NCI-H2029 treated with DMSO at 0.1 percent for 48 hours (cell line): ENCODE measurements around the gene B9D2.

ENCODE experiments used
- DNase-seq: peaks from one replicate; lab custom pipeline; 2025; lab: John Stamatoyannopoulos, UW

The B9D2 gene

DNA sequence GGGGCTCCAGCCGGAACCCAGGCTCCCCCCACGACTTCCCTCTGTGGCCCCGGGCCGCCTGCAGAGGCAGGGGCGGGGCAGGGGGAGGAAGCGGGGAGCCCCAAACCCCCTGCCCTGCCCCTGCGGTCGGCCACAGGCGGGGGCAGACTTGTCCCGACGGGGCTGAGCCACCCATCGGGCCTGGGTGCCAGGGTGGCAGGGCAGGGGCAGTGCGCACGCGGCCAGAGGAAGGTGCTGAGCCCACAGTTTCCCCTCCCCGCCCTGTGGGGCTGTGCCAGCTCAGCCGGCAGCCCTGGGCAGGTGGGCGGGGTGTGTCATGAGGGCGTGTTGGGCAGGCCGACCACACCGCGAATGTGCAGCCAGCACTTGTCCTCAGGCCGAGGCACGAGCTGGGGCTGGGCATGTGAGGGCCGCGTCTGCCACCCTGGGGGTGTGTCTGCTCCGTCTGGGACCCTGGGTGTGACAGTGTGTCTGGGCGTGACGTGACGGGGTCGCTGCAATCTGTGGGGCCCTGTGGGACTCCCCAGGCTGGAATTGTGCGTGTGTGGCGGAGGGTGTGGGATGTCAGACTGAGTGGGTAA is 36.3 kb downstream of the B9D2 start:
- DNase-seq = no peak

DNA sequence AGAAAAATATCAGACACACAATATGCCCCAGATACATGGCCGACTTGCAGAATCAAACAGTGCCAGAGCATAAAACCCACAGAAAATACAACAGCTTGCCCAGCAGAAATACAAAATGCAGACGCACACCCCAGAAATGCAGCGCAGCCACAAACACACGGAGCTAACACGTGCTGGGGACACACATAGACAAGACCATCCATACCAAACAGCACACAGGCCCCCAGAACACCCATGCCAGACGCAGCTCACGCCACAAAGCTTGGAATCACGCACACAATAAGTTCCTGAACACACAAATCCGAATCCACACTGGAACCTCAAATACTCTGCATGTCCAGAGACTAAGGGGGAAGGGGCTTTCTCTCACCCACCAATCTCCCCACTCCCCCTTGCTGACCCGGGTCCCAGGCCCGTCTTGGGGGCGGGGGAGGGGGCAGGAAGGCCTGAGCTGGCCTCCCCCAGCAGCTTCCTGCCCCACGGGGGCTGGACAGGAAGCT is 36.8 kb downstream of the B9D2 start:
- DNase-seq = no peak

DNA sequence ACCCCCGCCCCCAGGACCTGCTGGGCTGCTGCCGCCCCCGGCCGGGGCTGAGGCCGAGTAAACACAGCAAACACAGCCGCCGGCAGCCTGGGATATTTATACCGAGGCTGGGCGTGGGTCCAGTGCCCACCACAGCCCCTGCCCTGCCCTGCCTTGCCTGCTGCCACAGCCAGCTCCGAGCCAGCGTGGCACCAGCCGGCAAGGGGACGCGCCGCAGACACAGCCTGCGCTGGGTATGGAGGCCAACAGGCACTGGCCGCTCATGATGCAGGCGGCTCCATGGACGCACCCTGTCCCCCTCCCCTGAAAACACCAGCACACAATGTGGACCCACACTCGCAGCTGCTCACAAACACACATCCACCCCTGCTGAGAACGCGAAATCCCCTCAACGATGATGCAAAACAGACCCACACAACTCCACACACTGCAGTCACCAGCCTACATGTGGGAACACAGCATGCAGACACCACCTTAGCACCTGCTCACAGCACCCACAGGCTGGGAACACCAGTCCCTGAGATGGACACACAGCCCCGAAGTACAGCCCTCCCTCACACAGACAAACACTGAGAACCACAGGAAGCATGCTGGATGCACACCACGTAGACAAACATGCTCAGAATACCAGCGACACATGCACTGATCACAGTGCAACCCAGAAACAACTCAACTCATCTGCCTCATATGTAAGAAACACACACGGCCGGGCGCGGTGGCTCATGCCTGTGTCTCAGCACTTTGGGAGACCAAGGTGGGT is 37.8 kb downstream of the B9D2 start:
- DNase-seq = no peak

DNA sequence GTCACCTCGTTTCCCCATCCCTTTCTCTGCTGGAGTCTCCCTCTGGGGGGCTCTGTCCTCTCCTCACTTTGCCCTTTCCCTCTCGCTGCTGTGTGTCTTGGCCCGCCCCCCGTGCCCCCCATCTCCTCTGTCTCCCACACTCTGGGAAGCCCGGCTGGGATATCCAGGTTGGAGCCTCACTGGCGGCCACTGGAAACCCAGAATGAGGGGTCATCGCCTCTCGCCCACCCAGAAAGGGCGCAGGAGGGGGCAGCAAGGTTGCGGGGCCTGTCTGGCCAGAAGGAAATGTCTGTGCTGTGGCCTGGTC is 38.4 kb downstream of the B9D2 start:
- no peak for DNase-seq

DNA sequence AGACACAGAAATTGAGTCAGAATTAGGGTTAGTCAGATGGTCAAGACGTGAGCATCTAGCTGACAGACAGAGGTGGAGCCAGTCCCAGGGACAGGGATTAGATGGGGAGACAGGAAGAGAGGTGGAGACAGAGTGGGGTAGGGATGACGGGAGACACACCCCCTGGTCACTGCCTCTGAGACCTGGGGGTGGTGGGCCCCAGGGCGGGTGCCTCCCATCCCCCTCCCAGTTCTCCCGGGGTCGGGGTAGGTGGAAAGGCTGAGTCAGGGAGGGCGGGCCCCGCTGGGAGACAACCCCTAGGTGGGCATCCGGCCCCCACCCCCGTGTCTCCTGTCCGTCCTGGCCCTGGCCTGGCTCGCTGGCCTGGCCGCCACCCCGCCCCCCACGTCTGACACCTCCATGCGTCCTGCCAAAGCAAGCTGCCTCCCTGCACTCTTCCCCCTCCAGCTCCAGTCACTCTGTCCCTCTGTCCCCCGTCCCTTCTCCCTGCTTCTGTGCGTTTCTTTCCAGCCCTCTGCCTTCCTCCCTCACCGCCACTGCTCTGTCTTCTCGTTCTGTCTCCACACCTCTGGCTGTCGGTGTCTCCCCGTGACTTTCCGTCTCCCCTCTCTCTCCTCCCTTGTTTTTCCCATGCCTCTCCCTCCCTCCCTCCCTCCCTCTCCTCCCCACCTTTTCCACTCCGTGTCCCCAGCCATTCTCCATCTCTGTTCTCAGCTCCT is 38.9 kb downstream of the B9D2 start:
- DNase-seq = no peak

DNA sequence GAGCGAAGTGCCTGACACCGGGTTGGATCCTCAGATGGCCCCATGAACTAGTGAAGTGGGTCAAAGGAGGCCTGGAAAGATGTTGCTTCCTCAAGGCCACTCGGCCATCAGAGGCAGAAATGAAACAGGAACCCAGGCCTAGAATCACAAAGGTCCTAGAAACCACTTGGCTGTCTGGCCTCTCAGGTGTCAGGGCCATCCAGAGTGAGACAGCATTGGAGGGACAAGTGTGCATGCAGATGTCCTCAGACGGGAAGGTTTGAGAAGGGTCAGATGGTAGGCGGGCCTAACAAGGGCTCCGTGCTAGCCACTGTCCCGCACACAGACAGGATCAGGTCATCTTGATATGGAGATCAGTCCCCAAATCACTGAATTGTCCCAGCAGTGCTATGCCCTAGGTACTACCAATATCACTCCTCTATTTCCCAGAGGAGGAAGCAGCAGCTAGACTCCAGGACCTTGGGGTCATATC is 39.7 kb downstream of the B9D2 start:
- DNase-seq = no peak

DNA sequence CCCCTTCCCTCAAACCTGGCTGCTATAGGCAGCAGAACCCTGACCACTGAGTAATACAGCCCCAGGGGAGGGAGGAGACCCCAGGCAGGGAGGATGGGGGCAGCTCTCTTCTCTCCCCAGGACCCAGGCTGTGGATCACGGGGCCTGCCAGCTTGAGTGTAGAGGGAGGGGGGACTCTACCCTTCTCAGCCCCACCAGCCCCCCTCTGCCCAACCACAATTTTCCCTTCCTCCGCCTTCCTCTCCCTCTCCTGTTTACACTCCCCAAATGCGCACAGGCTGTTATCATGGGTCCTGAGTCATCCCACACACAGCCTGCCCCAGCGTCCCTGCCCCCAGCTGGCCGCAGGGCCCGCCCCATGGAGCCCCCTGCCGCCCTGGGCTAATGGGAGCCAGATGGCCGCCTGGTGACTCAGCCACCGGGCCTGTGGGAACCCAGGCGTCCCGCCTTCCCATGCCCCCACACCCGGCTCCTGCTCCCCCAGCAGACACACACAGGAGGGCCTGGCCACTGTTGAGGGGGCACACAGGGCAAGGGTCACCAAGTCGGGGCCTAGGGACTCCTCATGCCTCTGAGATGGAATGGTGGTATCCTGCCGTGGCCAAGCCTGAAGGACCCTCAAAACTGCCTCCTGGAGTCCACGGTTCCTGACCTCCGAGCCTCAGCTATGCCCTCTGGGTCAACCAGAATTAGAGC is 40.4 kb downstream of the B9D2 start:
- no peak for DNase-seq

DNA sequence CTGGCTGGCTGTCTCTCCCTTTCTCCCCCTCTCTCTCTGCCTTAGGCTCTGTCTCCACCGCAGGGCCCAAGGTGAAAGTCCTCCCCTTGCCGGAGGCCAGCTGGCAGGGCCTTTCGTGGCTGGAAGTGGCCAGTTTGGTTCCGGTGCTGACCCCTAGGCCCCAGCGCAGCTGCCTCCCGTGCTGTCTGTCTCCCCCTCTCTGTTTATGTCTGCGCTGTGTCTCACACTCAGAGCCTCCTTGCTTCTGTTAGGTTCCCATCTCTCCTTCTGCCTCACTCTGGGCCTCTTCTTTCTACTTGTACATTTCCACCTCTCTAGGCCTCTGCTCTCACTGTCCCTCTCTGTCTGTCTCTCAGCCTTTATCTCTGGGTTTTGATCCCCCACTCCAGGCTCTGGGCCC is 40.9 kb downstream of the B9D2 start:
- DNase-seq = no peak

DNA sequence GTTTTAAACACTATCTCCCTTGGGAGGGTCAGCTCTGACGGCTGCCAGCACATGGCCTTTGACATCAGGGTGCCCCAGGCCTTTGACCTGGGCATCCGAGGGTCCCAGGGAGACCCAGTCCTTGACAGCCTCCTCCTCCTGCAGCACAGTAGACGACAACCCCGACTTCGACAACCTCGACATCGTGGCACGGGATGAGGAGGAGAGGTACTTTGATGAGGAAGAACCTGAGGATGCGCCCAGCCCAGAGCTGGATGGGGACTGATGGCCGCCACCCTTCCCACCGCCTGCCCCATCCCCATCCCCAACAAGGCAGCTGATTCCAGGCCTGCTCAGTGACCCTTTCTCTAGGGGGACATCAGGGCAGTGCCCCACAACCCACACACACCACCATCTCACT is 41.5 kb downstream of the B9D2 start:
- DNase-seq = no peak

DNA sequence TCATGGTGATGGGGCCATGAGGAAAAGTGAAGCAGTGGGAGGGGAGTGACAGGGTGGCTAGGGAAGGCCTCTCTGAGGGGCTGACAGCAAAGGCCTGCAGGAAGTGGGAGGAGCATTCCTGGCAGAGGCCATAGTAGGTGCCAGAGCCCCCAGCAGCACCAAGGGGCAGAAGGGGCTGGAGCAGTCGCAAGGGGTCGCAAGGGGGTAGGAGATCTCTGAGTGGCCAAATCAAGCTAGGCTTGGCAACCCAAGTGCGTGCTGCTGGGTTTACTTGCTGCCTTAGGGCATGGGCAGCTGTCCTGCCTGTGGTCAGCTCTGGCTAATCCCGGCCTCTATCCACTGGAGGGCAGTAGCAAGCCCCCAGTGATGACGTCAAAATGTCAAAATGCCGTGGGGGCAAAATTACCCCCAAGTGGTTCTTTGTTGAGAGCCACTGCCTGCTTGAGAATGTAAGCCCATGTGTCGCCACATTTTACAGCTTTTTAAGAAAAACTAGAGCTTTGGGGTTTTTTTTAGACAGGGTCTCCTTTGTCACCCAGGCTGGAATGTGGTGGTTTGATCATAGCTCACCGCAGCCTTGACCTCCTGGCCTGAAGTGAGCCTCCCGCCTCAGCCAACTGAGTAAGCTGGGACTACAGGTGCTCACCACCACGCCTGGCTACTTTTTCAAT is 42.2 kb downstream of the B9D2 start:
- DNase-seq = no peak

DNA sequence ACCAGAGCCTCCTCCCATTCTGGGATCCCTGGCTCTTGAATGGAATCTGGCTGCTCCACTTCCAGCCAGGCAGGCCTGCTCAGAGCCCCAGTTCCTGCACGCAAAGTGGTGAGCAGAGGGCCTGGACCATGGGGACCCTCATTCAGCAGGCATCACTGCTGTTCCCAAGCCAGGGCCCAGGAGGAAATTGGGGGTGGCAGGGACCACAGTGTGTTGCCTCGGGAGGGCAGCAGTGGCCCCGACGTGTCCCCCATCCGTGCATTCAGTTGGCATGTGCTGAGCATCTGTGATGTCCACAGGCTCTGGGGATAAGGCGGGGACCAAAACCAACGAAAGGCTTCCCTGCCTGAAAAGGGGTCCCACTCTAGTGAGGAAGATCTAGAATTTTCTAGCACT is 42.7 kb downstream of the B9D2 start:
- DNase-seq = no peak

DNA sequence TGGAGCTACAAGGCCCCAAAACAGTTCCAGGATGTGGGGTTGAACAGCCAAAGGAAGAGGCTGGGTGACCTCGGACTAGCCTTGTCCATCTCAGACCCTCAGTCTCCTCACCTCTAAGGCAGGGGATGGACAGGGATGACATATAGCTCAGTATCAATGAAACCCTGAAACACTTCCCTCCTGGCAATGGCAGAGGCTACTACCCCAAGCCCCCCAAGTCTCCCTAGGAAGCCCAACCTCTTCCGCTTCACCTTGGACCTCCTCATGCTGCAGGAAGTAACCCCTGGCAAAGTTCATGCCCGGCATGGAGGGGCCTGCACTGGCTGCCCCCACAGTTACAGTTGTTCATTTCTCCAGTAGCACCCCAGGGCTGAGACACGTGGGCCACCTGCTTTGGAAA is 43.4 kb downstream of the B9D2 start:
- no peak for DNase-seq

DNA sequence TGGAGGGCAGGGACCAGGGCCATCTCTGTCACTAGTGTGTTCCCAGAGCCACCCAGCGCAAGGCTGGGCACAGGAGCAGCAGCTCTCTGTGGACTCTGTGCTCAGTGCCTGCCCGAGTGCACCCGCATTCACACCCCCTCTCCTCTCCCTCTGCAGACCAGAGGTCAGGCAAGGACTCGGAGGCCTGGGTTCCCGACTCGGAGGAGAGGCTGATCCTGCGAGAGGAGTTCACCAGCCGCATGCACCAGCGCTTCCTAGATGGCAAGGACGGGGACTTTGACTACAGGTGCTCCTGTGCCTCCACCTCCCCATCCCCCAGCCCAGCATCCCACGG is 43.8 kb downstream of the B9D2 start:
- no peak for DNase-seq

DNA sequence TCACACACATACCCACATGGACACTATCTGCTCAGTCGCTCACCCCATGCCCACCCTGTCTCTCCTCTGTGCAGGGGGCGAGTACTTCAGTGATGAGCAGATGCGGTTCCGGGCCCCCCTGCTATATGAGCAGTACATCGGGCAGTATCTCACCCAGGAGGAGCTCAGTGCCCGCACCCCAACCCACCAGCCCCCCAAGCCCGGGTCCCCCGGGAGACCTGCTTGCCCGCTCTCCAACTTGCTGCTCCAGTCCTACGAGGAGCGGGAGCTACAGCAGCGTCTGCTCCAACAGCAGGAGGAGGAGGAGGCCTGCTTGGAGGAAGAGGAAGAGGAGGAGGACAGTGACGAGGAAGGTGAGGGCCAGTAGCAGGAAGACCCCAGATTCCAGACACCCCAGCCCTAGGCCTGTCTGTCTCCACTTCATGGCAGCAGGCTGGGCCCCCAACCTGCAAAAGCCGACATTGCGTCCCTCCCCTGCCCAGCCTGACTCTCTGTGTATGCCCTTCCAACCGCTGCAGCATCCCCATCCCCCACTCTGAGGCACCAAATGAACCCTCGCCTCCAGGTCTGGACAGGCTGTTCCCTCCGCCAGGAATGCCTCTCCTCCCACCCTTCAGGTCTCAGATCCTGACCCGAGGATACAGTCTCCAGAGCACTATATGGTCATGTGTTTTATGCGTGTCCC is 44.3 kb downstream of the B9D2 start:
- no peak for DNase-seq

DNA sequence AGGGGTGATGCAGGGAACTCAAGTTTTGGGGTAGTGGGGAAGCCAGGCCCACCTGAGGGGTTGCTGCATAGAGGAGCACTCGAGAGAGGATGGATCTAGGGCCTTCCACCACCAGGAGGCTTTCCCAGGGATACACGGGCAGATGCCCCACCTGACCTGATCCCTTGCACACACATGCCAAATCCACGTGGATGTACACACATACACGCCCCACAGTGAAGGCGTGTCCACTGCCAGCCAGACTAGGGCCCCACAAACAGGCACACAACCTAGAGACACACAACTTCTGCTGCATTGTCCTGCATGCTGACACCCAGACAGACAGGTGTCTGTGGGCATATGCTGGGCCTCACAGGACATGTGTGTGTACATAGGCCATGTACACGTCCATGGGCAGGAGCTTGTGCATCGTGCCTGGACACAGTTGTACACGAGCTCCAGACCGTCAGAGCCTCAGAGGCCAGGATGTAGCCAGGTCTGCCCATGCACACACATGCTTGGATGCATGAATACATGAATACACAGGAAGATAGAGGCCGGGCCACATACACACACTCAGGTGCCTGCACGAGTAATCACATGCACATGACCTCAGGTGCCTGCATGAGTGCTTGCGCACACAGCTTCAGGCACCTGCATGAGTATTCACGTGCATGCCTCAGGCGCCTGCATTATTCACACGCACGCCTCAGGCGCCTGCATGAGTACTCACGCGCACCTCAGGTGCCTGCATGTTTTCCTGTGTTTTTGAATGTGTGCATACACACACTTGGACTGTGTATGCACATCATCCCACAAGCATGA is 45.1 kb downstream of the B9D2 start:
- no peak for DNase-seq

DNA sequence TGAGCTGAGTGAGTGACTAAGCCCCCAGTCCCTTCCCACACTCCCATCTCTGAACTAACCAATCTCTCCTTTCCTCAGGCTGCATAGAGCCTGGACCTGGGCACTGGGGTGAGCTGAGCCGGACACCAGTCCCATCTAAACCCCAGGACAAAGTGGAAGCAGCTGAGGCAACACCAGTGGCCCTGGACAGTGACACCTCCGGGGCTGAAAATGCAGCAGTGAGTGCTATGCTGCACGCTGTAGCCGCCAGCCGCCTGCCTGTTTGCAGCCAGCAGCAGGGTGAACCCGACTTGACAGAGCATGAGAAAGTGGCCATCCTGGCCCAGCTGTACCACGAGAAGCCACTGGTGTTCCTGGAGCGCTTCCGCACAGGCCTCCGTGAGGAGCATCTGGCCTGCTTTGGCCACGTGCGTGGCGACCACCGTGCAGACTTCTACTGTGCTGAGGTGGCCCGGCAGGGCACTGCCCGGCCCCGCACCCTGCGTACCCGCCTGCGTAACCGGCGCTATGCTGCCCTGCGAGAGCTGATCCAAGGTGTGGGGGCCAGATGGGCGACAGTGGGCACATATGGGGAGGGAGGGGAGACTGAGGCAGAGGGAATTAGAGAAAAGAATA is 47.5 kb downstream of the B9D2 start:
- DNase-seq = no peak

DNA sequence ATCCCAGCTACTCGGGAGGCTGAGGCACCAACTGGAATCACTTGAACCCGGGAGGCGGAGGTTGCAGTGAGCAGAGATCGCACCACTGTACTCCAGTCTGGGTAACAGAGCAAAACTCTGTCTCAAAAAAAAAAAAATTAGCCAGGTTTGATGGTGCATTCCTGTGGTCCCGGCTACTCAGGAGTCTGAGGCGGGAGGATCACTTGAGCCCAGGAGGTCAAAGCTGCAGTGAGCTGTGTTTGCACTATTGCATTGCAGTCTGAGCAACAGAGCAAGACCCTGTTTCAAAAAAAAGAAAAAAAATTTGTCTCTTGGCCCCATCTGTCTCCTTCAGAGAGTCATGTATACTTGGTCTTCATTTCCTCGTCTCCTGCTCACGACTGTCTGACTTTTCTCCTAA is 52.3 kb downstream of the B9D2 start:
- DNase-seq = no peak

DNA sequence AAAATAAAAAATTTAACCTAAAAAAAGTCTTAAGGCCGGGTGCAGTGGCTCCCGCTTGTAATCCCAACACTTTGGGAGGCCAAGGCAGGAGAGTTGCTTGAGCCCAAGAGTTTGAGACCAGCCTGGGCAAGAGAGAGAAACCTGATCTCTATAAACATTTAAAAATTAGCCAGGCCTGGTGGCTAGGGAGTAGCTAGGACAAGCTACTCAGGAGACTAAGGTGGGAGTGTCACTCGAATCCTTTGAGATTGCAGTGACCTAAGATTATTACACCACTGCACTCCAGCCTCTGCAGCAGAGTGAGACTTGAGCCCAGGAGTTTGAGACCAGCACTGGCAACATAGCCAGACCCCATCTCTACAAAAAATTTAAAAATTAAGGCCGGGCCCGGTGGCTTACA is 52.9 kb downstream of the B9D2 start:
- DNase-seq = no peak

DNA sequence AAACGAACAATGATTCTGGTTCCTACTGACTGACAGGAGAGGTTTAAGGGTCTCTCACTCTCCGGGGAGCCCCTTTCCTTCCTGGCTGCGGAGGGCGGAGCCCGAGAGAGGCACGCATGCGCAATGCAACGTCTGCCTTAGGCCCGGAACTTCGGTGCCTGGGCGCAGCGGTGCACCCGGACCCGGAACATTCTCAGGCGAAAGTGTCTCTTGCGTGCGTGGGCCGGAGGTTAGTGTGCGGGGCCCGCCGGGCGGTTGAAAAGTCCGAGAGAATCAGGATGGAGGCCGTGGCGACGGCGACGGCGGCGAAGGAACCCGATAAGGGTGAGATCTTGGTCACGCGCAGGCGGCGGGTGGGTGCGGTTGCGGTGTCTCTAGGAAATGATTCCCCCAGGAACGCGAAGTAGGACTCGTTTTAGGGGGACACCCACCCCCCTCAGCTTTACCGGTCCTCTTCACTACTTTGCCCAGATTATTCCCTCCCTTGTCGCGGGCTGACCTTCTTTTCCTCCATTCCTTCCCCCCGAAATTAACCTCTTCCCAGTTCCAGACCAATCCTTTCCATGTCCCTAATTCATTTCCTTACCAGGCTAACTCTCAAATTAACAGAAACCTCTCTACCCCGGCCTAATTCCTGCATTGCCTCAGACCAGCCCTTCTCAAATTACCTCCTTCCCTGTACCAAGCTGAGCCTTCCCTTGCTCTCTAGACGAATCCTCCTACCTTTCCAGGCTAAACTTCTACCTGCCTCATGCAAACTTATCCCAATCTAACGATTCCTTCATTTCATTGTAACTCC is 53.7 kb downstream of the B9D2 start, which contains the start of gene CCDC97:
Gene CCDC97, plus strand, starts transcription at position 140 of the 799 bp plus-strand sequence. Its CDS starts 139 bp downstream, at position 279.
- DNase-seq = peak; percentile 57
